Raji (cell line): ENCODE measurements around the gene HOXC6.

Source experiments
- POLR2A ChIP-seq: IDR thresholded peaks from 2 replicates; pipeline ENCODE4 v1.6.1; 2011; ENCODE audit warnings: low read depth, low read length, control low read depth; ENCODE audit not compliant: insufficient read depth

HOXC6 gene

DNA sequence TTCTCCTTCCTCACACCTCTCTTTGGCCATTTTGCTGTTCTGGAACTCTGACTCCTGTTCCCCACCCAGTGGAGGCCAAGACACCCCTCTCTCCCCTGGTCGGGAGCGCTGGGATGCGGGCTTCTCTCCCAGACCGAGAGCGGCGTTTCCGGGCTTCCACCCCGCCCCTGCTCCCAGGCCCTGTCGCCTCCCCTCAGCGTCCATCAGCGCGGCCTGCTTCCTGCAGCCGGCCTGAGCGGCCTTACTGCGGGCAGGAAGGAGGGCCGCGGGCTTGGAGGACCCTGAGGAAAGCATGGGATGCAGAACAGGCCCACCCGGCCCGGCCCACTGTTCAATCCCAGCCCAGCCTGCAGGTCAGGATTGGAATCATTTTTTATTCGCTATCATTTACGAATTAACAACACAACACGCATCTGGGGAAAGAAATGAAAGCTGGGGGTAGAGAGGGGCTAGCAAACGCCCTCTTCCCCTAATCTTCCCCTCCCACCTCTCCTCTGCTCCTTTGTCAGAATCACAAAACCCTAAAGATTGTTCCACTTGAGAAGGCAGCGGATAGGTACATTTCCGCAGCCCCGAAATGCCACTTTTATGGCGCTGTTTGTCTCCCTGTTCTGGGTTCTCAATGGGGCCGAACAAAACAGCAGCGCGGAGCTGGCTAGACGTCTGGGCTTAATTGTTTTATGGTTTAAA, 23.3 kb upstream of the HOXC6 start:
- TF ChIP-seq POLR2A, result no peak

DNA sequence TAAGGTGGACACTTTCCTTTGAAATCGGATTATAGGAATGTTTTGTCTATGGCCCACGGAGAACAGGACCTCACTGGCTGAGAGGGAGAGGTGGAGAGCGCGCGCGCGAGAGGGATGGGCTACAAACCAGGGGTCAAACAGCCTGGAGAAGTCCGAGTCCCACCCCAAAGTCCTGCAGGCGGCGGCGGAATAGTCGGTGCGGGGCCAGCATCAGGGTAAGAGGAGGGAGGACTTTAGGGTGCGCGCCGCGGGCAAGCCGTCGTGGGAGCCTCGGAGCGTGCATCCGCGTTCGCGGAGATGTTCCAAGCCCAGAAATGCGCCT, 22.7 kb upstream of the HOXC6 start:
- TF ChIP-seq POLR2A, result no peak

DNA sequence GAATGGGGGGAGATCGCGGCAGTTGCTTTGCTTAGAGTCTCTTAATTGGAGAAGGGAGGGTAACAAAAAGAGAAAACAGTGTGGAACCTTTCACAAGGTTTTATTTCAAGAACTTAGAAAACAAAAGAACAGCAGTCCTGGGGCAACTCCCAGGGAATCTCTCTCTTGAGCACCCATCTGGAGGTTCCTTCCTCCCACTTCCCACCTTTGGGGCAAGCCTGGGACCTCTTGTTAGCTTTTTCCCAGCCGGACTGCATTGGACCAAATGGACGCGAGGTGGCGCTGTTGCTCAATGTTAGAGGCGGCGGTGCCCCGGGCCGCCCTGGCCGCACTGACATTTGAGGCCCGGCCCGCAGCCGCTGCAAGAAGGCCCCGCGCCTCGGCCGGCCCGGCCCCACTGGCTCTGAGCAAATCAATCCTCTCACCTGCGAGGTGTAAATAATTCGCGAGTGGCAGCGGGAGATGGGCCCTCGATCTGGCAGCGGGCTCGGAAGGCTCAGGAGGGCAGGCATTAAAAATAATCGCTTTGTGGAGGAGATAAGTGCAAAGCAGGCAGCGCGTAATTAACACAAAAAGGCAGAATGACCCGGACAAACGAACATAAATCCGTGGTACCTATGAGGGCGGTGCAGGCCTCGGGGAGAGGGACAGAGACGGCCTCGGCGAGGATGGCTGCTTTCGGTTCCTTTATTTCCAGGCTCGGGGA, 22.2 kb upstream of the HOXC6 start:
- no peak for TF ChIP-seq POLR2A

DNA sequence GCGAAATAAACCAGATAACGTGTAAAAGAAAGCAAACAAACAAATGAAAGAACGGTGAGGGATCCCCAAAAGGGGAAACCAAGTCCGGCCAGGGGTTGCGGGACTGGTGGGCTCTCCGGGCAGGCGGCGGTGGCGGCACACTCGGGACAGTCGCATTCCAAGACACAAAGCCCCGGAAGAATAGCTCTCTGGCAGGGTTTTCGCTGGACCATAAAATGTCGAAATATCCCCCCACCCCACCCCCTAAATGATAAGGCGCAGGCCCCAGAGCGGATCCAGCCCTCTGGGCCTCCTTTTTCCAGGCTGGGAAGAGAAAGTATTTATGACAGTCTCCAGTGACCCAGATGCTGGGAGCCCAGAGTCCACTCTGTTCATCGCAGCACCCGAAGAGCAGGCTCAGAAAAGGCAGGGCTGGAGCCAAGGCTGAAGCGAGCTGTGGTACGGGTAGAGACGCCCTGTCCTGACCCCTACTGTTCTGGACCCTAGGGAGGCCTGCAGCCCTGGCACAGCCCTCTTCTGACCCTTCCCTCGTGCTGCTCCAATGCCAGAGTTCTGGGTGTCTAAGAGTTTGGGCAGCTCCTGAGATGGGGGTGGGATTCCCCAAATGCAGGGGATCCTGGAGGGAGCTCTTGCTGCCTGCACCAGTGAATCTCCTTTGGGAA, 21.6 kb upstream of the HOXC6 start:
- TF ChIP-seq POLR2A, result no peak

DNA sequence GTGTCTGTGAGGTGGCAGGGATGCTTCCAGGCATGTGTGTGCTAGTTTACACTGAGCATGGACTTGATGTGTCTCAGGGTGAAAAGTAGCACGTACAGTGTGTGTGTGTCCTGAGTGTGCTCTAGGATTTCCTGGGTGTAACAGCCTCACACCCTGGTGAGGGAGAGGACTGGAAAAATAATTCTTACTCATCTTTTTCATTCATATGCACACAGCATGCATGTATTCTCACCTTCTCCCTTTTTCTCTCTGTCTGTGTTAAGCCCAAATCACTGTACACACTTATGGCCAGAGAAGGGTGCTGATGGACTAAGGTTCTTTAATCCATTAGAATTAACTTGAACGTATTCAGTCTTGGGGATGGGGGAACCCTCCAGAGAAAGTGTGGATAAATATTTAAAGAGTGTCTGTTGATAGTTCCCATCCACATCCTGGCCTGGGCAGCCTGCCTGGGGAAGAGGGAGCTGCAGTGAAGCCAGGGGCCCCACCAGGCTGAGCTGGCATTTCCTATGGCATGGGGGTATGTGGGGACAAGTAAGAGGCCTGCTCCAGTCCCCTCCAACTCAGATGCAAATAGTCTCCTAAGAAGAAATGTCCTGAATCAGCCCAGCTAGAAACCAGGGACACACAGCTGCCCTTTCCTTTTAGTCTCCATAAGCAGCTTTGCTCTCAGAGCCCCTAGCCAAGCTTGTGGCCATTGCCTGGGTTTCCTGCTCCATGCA, 20.5 kb upstream of the HOXC6 start:
- TF ChIP-seq POLR2A, result no peak

DNA sequence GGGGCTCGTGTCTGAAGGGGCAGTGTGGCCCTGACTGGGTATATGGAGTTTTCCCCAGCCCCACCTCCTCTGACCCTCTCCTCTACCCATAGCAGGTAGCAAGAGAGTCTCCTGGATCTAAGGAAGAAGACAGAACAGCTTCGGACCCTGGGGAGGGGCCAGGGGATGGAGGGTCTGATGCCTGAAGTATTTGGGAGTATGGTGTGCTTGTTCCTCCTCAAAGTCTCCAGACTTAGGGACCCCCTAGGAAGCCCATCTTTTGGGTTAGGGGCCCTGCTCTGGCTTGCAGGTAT, 20.0 kb upstream of the HOXC6 start:
- no peak for TF ChIP-seq POLR2A

DNA sequence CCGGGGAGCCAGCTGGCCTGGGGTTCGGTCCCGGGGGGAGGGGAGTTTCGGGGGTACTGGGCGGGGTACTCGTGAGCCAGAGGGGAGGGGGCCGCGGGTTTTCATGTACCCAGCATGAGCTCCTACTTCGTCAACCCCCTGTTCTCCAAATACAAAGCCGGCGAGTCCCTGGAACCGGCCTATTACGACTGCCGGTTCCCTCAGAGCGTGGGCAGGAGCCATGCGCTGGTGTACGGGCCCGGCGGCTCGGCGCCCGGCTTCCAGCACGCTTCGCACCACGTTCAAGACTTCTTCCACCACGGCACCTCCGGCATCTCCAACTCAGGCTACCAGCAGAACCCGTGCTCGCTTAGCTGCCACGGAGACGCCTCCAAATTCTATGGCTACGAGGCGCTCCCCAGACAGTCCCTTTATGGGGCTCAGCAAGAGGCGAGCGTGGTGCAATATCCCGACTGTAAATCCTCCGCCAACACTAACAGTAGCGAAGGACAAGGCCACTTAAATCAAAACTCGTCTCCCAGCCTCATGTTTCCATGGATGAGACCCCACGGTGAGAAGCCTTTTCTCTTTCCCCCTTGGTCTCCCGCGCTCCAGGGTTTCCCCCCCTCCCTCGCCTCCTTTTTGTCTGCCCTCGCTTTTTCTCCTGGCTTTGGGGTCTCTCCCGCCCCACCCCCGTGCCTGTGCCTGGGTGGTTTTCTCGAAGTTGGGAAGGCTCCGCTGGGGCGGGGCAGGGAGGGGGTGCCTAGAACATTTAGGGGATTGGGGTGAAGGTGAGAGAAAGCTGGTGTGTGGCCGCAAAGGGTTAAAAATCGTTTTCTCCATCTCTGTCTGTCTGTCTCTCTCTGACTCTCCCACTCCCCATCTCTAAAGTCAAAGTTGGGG, 18.8 kb upstream of the HOXC6 start:
- TF ChIP-seq POLR2A, result no peak

DNA sequence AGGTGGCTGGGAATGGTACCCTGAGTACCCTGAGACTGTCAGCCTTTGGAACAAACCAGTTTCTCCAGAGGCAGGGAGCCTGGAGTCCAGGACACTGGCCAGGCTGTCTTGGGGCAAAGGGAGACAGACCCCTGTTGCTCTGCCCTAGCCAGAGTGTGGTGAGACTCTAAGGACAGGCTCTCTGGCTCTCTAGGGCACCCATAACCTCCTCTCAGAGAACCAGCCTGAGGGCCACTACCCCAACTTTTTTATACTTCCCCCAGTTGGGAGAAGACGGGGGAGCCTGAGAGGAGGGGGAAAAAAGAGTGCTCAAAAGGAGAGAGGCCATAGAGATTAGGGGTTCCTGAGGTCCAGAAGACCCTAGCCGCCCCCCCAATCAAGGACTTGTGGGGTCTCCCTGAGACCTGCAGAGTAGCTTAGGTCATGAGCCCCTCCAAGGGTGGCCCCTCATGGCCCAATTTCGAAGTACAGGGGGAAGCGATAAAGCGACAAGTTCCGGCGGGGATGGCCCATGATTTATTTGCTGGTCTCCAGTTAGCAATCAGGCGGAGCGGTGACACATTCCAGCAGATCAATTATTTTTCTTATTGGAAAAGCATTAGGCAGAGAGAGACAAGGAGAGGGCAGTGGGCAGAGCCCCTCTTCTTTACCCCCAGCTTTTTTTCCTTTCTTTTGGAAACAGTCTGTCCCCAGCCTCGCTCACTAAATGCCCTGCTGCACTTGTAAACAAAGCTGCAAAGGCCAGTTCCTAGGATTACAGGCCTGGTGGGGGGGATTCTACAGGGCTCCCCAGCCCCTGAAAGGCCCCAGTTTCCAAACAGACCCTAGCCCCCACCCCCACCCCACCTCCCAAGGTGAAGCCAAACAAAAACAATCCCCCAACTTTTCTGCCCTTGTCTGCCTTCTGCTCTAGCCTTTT, 17.9 kb upstream of the HOXC6 start:
- no peak for TF ChIP-seq POLR2A

DNA sequence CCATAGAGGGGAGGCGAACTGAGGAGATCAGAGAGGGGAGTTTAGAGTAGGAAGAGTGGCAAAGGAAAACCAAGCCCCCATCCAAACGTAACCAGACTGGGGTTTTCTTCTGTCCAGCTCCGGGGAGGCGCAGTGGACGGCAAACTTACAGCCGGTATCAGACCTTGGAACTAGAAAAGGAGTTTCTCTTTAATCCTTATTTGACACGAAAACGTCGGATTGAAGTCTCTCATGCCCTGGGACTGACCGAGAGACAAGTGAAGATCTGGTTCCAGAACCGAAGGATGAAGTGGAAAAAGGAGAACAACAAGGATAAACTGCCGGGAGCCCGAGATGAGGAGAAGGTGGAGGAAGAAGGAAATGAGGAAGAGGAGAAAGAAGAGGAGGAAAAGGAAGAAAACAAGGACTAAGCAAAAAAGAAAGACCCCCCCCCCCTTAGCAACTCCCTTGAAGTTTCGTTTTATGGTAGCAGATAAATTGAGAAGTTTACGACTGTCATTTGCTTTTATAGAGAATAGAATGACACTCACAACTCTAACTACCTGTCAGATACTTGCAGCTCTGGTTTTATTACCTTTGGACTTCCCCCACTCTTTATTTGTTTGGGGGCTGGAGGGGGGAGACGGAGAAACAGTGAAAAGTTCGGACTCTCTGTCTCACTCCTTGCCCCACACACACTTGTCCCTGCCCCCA, 17.1 kb upstream of the HOXC6 start:
- no peak for TF ChIP-seq POLR2A

DNA sequence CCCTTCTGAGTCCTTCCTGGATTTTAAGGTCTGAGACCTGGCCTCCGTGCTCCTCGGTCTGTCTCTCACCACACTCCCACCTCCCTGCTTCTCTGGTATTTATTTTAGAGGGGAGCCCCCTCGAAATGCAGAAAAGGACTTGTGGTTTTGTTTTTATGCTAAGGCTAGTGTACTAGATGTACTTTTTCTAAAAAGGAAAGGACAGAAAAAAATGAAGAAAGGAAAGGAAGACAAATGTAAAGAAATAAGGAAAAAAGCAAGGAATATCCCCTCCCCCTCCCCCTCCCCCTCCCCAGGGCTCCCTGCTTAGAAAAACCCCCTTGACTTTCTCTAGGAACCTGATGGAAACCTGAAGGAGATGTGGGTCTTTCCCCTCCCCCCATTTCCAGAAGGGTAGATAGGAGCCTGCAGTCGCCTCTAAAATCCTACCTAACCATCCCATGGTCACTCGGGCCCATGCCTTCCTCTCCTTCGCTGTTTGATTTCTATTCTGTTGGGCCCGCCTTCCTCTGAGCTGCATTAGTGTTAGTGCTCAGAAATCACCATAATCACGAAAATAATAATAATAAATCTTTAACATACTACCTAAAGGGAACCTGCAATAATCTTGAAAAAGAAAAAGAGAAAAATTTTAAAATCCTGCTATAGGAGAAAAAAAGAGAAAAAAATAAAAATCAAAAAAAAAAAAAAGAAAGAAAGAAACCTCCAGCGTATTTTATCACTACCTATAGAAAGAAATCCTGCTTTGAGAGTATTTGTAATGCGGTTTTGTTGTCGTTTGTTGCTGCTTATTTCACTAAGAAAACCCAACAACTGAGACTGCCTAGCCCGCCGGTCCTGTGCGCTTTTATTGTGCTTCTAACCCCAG, 16.3 kb upstream of the HOXC6 start:
- no peak for TF ChIP-seq POLR2A

DNA sequence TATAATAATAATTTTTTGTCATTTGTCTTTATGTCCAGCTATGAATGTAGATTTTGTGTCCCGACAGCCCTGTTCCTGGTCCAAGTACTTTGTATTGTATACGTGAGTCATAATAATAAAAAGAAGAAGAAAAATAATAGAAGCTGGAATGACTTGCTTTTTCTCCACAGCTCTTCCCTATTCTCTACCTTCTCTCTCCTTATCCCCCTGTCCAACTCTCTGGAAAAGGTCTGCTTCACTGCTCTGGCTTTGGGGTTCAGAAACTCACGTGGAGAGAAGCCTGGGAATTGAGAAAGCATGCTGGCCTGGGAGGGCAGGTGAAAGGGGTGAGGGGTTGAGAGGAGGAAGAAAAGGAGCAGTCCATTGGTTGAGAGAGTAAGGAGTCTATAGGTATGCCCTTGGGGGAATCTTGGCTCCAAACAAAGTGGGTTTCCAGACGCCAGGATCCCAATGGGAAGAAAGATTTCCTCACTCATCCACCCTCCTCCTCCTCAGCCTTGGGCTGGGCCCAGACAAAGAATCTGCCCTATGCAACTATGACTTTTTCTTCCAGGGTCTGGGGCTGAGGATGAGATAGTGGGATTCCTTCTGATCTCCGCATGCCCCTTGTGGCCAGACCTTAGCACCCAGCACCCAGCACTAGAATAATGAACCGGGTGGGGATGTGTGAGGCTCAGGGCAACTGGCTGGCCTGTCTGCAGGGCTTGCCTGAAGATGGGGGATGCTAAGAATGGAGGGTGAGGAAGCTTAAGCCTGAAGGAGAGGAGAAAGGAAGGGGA, 15.4 kb upstream of the HOXC6 start:
- no peak for TF ChIP-seq POLR2A
